Measurements from ENCODE around the gene FSTL4. TPM values are rescaled to one million over a fixed set of nuclear protein-coding genes. Genes with fewer than 3 reads are reported as not detected.

FSTL4 gene
- total RNA-seq, 2 experiments from 2014 or later = not detected

DNA sequence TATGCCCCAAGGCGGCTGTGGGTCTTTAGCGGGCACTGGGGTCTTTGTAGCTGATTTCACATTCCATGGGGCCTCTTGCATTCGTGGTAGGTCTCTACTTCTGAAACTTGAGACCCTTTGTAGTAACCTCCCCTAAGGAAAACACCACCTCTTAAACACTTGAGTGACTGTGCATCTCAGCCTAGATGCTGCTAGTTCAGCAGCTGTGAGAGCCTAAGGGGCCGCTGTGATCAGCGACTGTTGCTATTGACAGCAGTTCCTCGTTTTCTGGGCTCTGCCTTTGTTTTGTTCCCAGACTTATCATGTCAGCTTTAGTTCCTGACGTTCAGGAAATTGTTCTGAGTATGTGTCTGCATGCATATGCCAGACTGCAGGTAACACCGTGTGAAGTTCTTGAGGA, 389.4 kb downstream of the FSTL4 start:
- Histone ChIP-seq H3K79me2 (ENCODE audit: insufficient read depth, low read depth, low read length) (no peaks in the 10 kb centered on the region), H3K9me2 (ENCODE audit: insufficient read depth, low read length) (no peaks in the 10 kb centered on the region), H3K4me2 (ENCODE audit: low read length) (no peak overlapping the region), H2AFZ (ENCODE audit: low read length) (no peak overlapping the region), H3K4me1 (ENCODE audit: insufficient read depth, low read length, poor library complexity, severe bottlenecking) (no peaks in the 10 kb centered on the region), H3K9me3 (ENCODE audit: low read length) (no peaks in the 10 kb centered on the region), H3K4me3 (ENCODE audit: low read depth, low read length, poor library complexity, severe bottlenecking) (no peak overlapping the region), H3K36me3 (ENCODE audit: insufficient read depth, low read length) (no peaks in the 10 kb centered on the region), H3K27ac (ENCODE audit: low read depth, low read length, poor library complexity, severe bottlenecking) (no peak overlapping the region), H4K20me1 (ENCODE audit: insufficient read depth, low read length) (no peaks in the 10 kb centered on the region)
- intact Hi-C loops (cut with micrococcal nuclease; ENCODE audit: unreplicated experiment) = no loop called here
- ChIA-PET POLR2A (interaction anchor here (0.6 kb wide), 2 partner anchors 143 to 162 kb away, joined by 3 to 4 read pairs; no protein-coding TSS in a partner anchor), CTCF (ENCODE audit: unreplicated experiment) (no interaction called here)
- BruUV-seq (replicated peaks) = no TSS peak
- no peak for DNase-seq (ENCODE audit: low spot score)
- TF ChIP-seq, protein P1, sequence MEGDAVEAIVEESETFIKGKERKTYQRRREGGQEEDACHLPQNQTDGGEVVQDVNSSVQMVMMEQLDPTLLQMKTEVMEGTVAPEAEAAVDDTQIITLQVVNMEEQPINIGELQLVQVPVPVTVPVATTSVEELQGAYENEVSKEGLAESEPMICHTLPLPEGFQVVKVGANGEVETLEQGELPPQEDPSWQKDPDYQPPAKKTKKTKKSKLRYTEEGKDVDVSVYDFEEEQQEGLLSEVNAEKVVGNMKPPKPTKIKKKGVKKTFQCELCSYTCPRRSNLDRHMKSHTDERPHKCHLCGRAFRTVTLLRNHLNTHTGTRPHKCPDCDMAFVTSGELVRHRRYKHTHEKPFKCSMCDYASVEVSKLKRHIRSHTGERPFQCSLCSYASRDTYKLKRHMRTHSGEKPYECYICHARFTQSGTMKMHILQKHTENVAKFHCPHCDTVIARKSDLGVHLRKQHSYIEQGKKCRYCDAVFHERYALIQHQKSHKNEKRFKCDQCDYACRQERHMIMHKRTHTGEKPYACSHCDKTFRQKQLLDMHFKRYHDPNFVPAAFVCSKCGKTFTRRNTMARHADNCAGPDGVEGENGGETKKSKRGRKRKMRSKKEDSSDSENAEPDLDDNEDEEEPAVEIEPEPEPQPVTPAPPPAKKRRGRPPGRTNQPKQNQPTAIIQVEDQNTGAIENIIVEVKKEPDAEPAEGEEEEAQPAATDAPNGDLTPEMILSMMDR (conservative IDR thresholded peaks at IDR 0.05; ENCODE audit: low read length) = no peak
- no peak for TF ChIP-seq EZH2phosphoT487 (IDR thresholded peaks at IDR 0.05; ENCODE audit: borderline replicate concordance, low read depth, low read length)

DNA sequence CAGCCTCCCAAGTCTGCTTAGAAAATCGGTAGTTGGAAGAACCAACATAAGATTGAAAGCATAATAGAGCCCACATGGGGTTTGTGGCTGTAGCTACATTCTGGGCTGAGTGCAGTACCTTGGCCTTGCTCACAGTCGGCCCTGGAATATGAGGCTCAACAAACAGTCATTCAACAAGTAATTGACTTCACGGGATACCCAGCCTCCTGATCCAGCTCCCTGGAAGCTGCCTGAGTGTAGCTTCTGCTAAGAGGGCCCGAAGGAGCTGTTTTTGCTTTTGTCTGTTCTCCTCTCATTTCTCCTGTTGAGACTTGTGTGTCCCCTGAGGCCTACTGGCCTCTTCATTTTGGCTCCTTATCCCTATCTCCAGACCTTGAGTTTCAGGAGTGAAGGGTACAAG, 389.8 kb downstream of the FSTL4 start:
- no peak overlapping the region for H3K4me2 ChIP-seq (ENCODE audit: low read length)
- no peaks in the 10 kb centered on the region for H3K9me2 ChIP-seq (ENCODE audit: insufficient read depth, low read length)
- no TSS peak for BruUV-seq (replicated peaks)
- no peak overlapping the region for H3K4me3 ChIP-seq (ENCODE audit: low read depth, low read length, poor library complexity, severe bottlenecking)
- H3K4me1 ChIP-seq (ENCODE audit: insufficient read depth, low read length, poor library complexity, severe bottlenecking) = no peaks in the 10 kb centered on the region
- no peaks in the 10 kb centered on the region for H4K20me1 ChIP-seq (ENCODE audit: insufficient read depth, low read length)
- intact Hi-C loops (cut with micrococcal nuclease; ENCODE audit: unreplicated experiment) = no loop called here
- H3K27ac ChIP-seq (ENCODE audit: low read depth, low read length, poor library complexity, severe bottlenecking) = no peak overlapping the region
- H3K9me3 ChIP-seq (ENCODE audit: low read length) = no peaks in the 10 kb centered on the region
- ChIA-PET CTCF (ENCODE audit: unreplicated experiment) (no interaction called here), POLR2A (interaction anchor here (0.6 kb wide), 1 partner anchor 161 kb away, joined by 3 read pairs; no protein-coding TSS in a partner anchor)
- no peaks in the 10 kb centered on the region for H3K36me3 ChIP-seq (ENCODE audit: insufficient read depth, low read length)
- H3K79me2 ChIP-seq (ENCODE audit: insufficient read depth, low read depth, low read length) = no peaks in the 10 kb centered on the region
- DNase-seq (ENCODE audit: low spot score) = no peak
- TF ChIP-seq, protein P1 (conservative IDR thresholded peaks at IDR 0.05; ENCODE audit: low read length) = no peak
- TF ChIP-seq EZH2phosphoT487 (IDR thresholded peaks at IDR 0.05; ENCODE audit: borderline replicate concordance, low read depth, low read length) = no peak
- H2AFZ ChIP-seq (ENCODE audit: low read length) = no peak overlapping the region

DNA sequence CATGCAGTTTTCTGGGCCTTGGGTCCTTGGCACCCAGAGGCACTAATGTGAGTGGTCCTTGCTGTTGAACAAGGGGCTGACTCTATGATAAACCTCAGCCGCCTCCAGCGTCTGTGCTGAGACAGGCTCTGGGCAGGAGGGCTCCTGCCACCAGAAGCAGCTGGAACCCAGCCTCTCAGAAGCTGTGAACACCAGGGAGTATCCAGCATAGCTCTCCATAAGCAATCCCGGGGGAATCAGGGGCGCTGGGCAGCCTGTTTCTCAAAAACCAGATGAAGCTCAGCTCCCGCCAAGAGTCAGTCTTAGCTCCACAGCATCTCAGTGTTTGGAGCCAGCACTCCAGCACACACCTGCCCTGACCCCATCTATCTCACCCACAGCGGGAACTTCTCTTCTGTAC, 390.3 kb downstream of the FSTL4 start:
- Histone ChIP-seq H3K4me2 (ENCODE audit: low read length) (no peak overlapping the region), H3K36me3 (ENCODE audit: insufficient read depth, low read length) (no peaks in the 10 kb centered on the region), H3K4me3 (ENCODE audit: low read depth, low read length, poor library complexity, severe bottlenecking) (no peak overlapping the region), H3K4me1 (ENCODE audit: insufficient read depth, low read length, poor library complexity, severe bottlenecking) (no peaks in the 10 kb centered on the region), H2AFZ (ENCODE audit: low read length) (no peak overlapping the region), H3K9me2 (ENCODE audit: insufficient read depth, low read length) (no peaks in the 10 kb centered on the region), H3K9me3 (ENCODE audit: low read length) (no peaks in the 10 kb centered on the region), H4K20me1 (ENCODE audit: insufficient read depth, low read length) (no peaks in the 10 kb centered on the region), H3K79me2 (ENCODE audit: insufficient read depth, low read depth, low read length) (no peaks in the 10 kb centered on the region), H3K27ac (ENCODE audit: low read depth, low read length, poor library complexity, severe bottlenecking) (no peak overlapping the region)
- intact Hi-C loops (cut with micrococcal nuclease; ENCODE audit: unreplicated experiment) = no loop called here
- ChIA-PET CTCF (ENCODE audit: unreplicated experiment) (no interaction called here), POLR2A (no interaction called here)
- DNase-seq (ENCODE audit: low spot score) = no peak
- TF ChIP-seq, protein P1 (conservative IDR thresholded peaks at IDR 0.05; ENCODE audit: low read length) = no peak
- TF ChIP-seq EZH2phosphoT487 (IDR thresholded peaks at IDR 0.05; ENCODE audit: borderline replicate concordance, low read depth, low read length) = no peak
- no TSS peak for BruUV-seq (replicated peaks)
